OCI-LY7 (cell line): ENCODE data around the gene ATXN3.

Source experiments
- CTCF ChIP-seq: fragments of 200-600 bp; sonication (generic); conservative IDR thresholded peaks from 2 replicates; pipeline ENCODE4 v1.5.1; 2014; ENCODE audit warnings: mild to moderate bottlenecking, antibody characterized with exemption, low read length, moderate library complexity, mixed read lengths
- EZH2phosphoT487 ChIP-seq: fragments of 200-600 bp; sonication (generic); IDR thresholded peaks from 2 replicates; pipeline ENCODE4 v1.6.1; 2018; ENCODE audit warnings: low read depth, borderline replicate concordance, mild to moderate bottlenecking, mixed run types, antibody characterized with exemption, low read length, moderate library complexity, mixed read lengths

GRCh38 chr14:92143309-92143708 lies 36.9 kb upstream of the ATXN3 start:
- TF ChIP-seq CTCF (no peak), EZH2phosphoT487 (no peak)
